BJ (cell line): Measurements from ENCODE around the gene LTBR. TPM values are rescaled to one million over a fixed set of nuclear protein-coding genes. Genes with fewer than 3 reads are reported as not detected.
"Not testable (repeated sequence)": the region's sequence is repeated elsewhere in the genome, so short reads cannot be mapped to it uniquely, and the experiment has no call there.

Source experiments
- CTCF ChIA-PET: fragments of 350-600 bp; formaldehyde crosslinking; extraction: SDS; loops from one replicate; lab custom pipeline; 2021; ENCODE audit warnings: antibody characterized with exemption, inconsistent platforms; lab: Yijun Ruan, JAX
- POLR2A ChIA-PET: fragments of 300-600 bp; sonication (Branson Sonifier 250); formaldehyde crosslinking; extraction: SDS; loops from one replicate; lab custom pipeline; 2021; ENCODE audit warnings: antibody characterized with exemption; lab: Charles Lee
- DNase-seq: peaks from one replicate; pipeline ENCODE4 v3.0.0-alpha.2; 2011; ENCODE audit warnings: low read depth
- H3K27me3 ChIP-seq: 2 replicates; pipeline ENCODE4 v1.6.0; 2011; ENCODE audit warnings: low read length; ENCODE audit not compliant: control insufficient read depth, insufficient read depth
- H3K36me3 ChIP-seq: 2 replicates; pipeline ENCODE4 v1.5.1; 2011; ENCODE audit warnings: low read length; ENCODE audit not compliant: control insufficient read depth, insufficient read depth
- H3K4me3 ChIP-seq: 2 replicates; pipeline ENCODE4 v1.5.1; 2011; ENCODE audit warnings: low read depth, mild to moderate bottlenecking, control low read depth, low read length
- CTCF ChIP-seq: IDR thresholded peaks from 2 replicates; pipeline ENCODE4 v1.5.1; 2011; ENCODE audit warnings: low read depth, mild to moderate bottlenecking, control low read depth, inconsistent platforms, low read length, moderate library complexity; ENCODE audit not compliant: insufficient read depth
- polyA plus RNA-seq: library from polyadenylated mRNA; depleted of rRNA; stranded (reverse); fragments of >200 nt; gene quantifications from 2 replicates; pipeline ENCODE4 v1.2.3, GENCODE V29; 2011

Gene LTBR
- polyA plus RNA-seq, 1 experiment = 67.2 TPM

GRCh38 chr12:6424008-6424347 lies 40.0 kb downstream of the LTBR start:
- no peak for DNase-seq
- POLR2A ChIA-PET = no interaction called here

GRCh38 chr12:6424866-6425265 lies 40.9 kb downstream of the LTBR start:
- TF ChIP-seq CTCF = no peak
- ChIA-PET POLR2A (no interaction called here), CTCF (interaction anchor here (0.6 to 5.2 kb wide), 10 partner anchors 13 to 195 kb away, joined by 3 to 62 read pairs (median 4); no protein-coding TSS in a partner anchor)
- DNase-seq = no peak
- Histone ChIP-seq H3K36me3 (no peaks in the 10 kb centered on the region), H3K4me3 (no peak overlapping the region), H3K27me3 (no peaks in the 10 kb centered on the region)

More at GRCh38 chr12:6424008-6424347, 40.0 kb downstream of the LTBR start:
- Histone ChIP-seq H3K36me3 (no peaks in the 10 kb centered on the region), H3K27me3 (no peaks in the 10 kb centered on the region), H3K4me3 (no peak overlapping the region)
- CTCF ChIA-PET = interaction anchor here (0.6 to 5.2 kb wide), 24 partner anchors 10 to 311 kb away, joined by 3 to 62 read pairs (median 5); partner anchors contain the start of gene VAMP1
- no peak for TF ChIP-seq CTCF

- Histone ChIP-seq H3K4me3 (no peak overlapping the region), H3K36me3 (no peaks in the 10 kb centered on the region), H3K27me3 (no peaks in the 10 kb centered on the region)
- DNase-seq = no peak
- ChIA-PET CTCF (interaction anchor here (0.6 to 5.2 kb wide), 10 partner anchors 14 to 438 kb away, joined by 3 to 62 read pairs (median 4); partner anchors contain the start of gene VAMP1), POLR2A (no interaction called here)
- TF ChIP-seq CTCF = no peak
Observed at GRCh38 chr12:6425590-6426531, 41.9 kb downstream of the LTBR start.

GRCh38 chr12:6426882-6427671 lies 43.1 kb downstream of the LTBR start:
- POLR2A ChIA-PET = no interaction called here
- Histone ChIP-seq H3K4me3 (no peak overlapping the region), H3K27me3 (no peaks in the 10 kb centered on the region), H3K36me3 (no peaks in the 10 kb centered on the region)
- no peak for TF ChIP-seq CTCF
- DNase-seq = no peak
- CTCF ChIA-PET = interaction anchor here (0.8 kb wide), 1 partner anchor 21 kb away, joined by 4 read pairs; no protein-coding TSS in a partner anchor

- POLR2A ChIA-PET = not testable (repeated sequence)
- CTCF ChIA-PET = interaction anchor here (1.1 kb wide), 1 partner anchor 38 kb away, joined by 12 read pairs; no protein-coding TSS in a partner anchor
Observed at GRCh38 chr12:6427796-6428195, 43.8 kb downstream of the LTBR start.

More at GRCh38 chr12:6427796-6428195, 43.8 kb downstream of the LTBR start:
- not testable (repeated sequence) for H3K27me3 ChIP-seq, H3K36me3 ChIP-seq, DNase-seq, H3K4me3 ChIP-seq
